Suprapubic skin (tissue), 4 donors: ENCODE measurements around the gene DRC1.
"Not testable (repeated sequence)": the region's sequence is repeated elsewhere in the genome, so short reads cannot be mapped to it uniquely, and the experiment has no call there.

ENCODE experiments used
- CTCF ChIP-seq, 2 donors: fragments of 200-600 bp in 1 of 2; fragments of 450-650 bp in 1 of 2; sonication (generic) in 1 of 2; IDR thresholded peaks; one replicate each; pipeline ENCODE4 v1.5.1; 2016 to 2019; ENCODE audit warnings: antibody characterized with exemption in 2 of 2, mild to moderate bottlenecking in 1 of 2, moderate library complexity in 1 of 2
- POLR2A ChIP-seq, 2 donors: fragments of 450-650 bp; IDR thresholded peaks; one replicate each; pipeline ENCODE4 v1.6.1; 2017; ENCODE audit warnings: antibody characterized with exemption in 2 of 2, mild to moderate bottlenecking in 2 of 2, moderate library complexity in 2 of 2
- POLR2AphosphoS5 ChIP-seq, 3 donors: sonication (generic); formaldehyde crosslinking; IDR thresholded peaks; one replicate each; pipeline ENCODE4 v1.6.1; 2017; ENCODE audit warnings: antibody characterized with exemption in 3 of 3

GRCh38 chr2:26369664-26370063, 32.1 kb upstream of the DRC1 start:
- TF ChIP-seq POLR2AphosphoS5, CTCF, POLR2A (IDR thresholded peaks at IDR 0.05): not testable (repeated sequence)
